Naive thymus-derived CD4-positive, alpha-beta T cell (primary cell): ENCODE results near the gene DAZL. TPM values are rescaled to one million over a fixed set of nuclear protein-coding genes. Genes with fewer than 3 reads are reported as not detected.
"Not testable (repeated sequence)": the region's sequence is repeated elsewhere in the genome, so short reads cannot be mapped to it uniquely, and the experiment has no call there.

ENCODE experiments used
- ATAC-seq: fragments of 150-1000 bp; cut with Tn5 transposase; 2 replicates; pipeline ENCODE4 v1.10.0; 2021; ENCODE audit warnings: mild to moderate bottlenecking, moderate library complexity
- CTCF ChIA-PET: fragments of 350-600 bp; sonication (Branson Sonifier 250); formaldehyde crosslinking; loops from one replicate; lab custom pipeline; 2021; ENCODE audit warnings: antibody characterized with exemption; lab: Charles Lee
- POLR2A ChIA-PET: fragments of 350-600 bp; sonication (Branson Sonifier 250); formaldehyde crosslinking; loops from one replicate; lab custom pipeline; 2021; ENCODE audit warnings: antibody characterized with exemption, inconsistent platforms; lab: Charles Lee
- DNase-seq, 9 donors: peaks; one replicate each; pipeline versions ENCODE4 v3.0.0 to v3.0.0-alpha.2; 2020 to 2022; ENCODE audit warnings: mixed read lengths in 1 of 9
- H3K27ac ChIP-seq: one replicate; pipeline ENCODE4 v1.7.0; 2013; ENCODE audit warnings: mild to moderate bottlenecking, low read depth, low read length, moderate library complexity
- H3K27me3 ChIP-seq, 2 donors: one replicate each; pipeline ENCODE4 v1.7.0; 2013; ENCODE audit warnings: low read length in 2 of 2, mild to moderate bottlenecking in 2 of 2, moderate library complexity in 2 of 2; ENCODE audit not compliant: control insufficient read depth in 2 of 2, insufficient read depth in 2 of 2
- H3K36me3 ChIP-seq, 3 experiments: 1 replicate in 2 of 3; 2 replicates in 1 of 3; pipeline ENCODE4 v1.7.0; 2013; ENCODE audit warnings: low read length in 3 of 3, mild to moderate bottlenecking in 3 of 3, moderate library complexity in 1 of 3; ENCODE audit not compliant: insufficient read depth in 3 of 3, control insufficient read depth in 2 of 3
- H3K4me1 ChIP-seq, 2 donors: one replicate each; pipeline ENCODE4 v1.7.0; 2013; ENCODE audit warnings: low read length in 2 of 2, mild to moderate bottlenecking in 2 of 2, moderate library complexity in 1 of 2; ENCODE audit not compliant: control insufficient read depth in 2 of 2, insufficient read depth in 2 of 2
- H3K4me3 ChIP-seq: 2 replicates; pipeline ENCODE4 v1.7.0; 2013; ENCODE audit warnings: mild to moderate bottlenecking, low read length
- H3K9me3 ChIP-seq, 3 experiments: 1 replicate in 2 of 3; 2 replicates in 1 of 3; pipeline ENCODE4 v1.7.0; 2013; ENCODE audit warnings: low read length in 3 of 3; ENCODE audit not compliant: control insufficient read depth in 2 of 3
- H3K27ac Mint-ChIP-seq, 9 donors: one replicate each; pipeline ENCODE4 v1.8.0; 2020 to 2022; ENCODE audit warnings: mixed read lengths in 9 of 9, mild to moderate bottlenecking in 8 of 9, moderate library complexity in 5 of 9, inconsistent platforms in 2 of 9
- H3K27me3 Mint-ChIP-seq, 5 donors: one replicate each; pipeline ENCODE4 v1.8.0; 2021 to 2022; ENCODE audit warnings: mixed read lengths in 5 of 5, mild to moderate bottlenecking in 1 of 5
- H3K36me3 Mint-ChIP-seq, 5 donors: one replicate each; pipeline ENCODE4 v1.8.0; 2020 to 2022; ENCODE audit warnings: mixed read lengths in 5 of 5, mild to moderate bottlenecking in 3 of 5, inconsistent platforms in 1 of 5
- H3K4me1 Mint-ChIP-seq, 7 donors: one replicate each; pipeline ENCODE4 v1.8.0; 2020 to 2022; ENCODE audit warnings: mixed read lengths in 7 of 7, mild to moderate bottlenecking in 3 of 7, inconsistent platforms in 1 of 7
- H3K4me3 Mint-ChIP-seq, 10 donors: one replicate each; pipeline ENCODE4 v1.8.0; 2020 to 2022; ENCODE audit warnings: mild to moderate bottlenecking in 10 of 10, mixed read lengths in 10 of 10, moderate library complexity in 6 of 10, inconsistent platforms in 2 of 10
- H3K9me3 Mint-ChIP-seq, 11 donors: one replicate each; pipeline ENCODE4 v1.8.0; 2020 to 2022; ENCODE audit warnings: mixed read lengths in 11 of 11, mild to moderate bottlenecking in 4 of 11, inconsistent platforms in 1 of 11, moderate library complexity in 1 of 11
- intact Hi-C, 2 donors: fragments of 100-400 bp; cut with micrococcal nuclease; formaldehyde crosslinking; loops; one replicate each; pipeline ENCODE4 v1.15.1; 2023
- polyA plus RNA-seq, 2 donors: library from polyadenylated mRNA; unstranded; fragments of 300-500 nt; fragmentation: Illumina TruSeq; gene quantifications; one replicate each; pipeline ENCODE4 v1.2.3, GENCODE V29; 2021
- total RNA-seq, 6 experiments: library from RNA in 5 of 6; stranded (reverse) in 5 of 6; gene quantifications; 1 replicate in 5 of 6; 2 replicates in 1 of 6; pipeline ENCODE4 v1.2.3 and lab custom pipeline; 2021 to 2026

The DAZL gene
- total and polyA plus RNA-seq, 7 experiments from 2014 or later = not detected

DNA sequence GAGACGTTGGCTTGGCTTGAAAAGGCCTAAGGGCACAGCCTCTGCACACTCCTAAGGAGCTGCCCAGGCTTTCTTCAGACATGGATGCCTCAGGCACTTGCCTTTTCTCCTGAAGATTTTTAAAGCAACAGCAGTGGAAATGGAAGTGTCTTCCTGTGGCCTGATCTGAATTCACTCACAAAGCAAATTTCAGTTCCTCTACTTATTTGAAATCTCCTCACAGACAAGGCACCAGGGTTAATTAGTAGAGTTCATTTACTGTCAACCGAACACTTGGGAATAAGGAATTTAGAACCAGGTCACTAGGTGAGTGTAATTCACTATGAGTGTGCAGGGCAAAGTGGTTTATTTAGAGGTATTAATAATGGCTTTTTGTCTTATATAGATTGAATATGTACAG lies 27.2 kb upstream of the DAZL start:
- H3K36me3 Mint-ChIP-seq = peaks cover 0 to 4% (median 0%) of the 10 kb centered on the region in 5 donors
- H3K9me3 Mint-ChIP-seq = peaks cover 0 to 7% (median 0%) of the 10 kb centered on the region in 11 donors
- peaks cover 0 to 18% (median 0%) of the 10 kb centered on the region in 5 donors for H3K27me3 Mint-ChIP-seq
- Histone ChIP-seq H3K27ac (no peak overlapping the region), H3K27me3 (no peaks in the 10 kb centered on the region), H3K9me3 (no peaks in the 10 kb centered on the region), H3K4me1 (no peaks in the 10 kb centered on the region), H3K36me3 (no peaks in the 10 kb centered on the region), H3K4me3 (no peak overlapping the region)
- H3K27ac Mint-ChIP-seq = no peak overlapping the region
- ChIA-PET POLR2A (no interaction called here), CTCF (no interaction called here)
- H3K4me3 Mint-ChIP-seq = no peak overlapping the region
- intact Hi-C loops = no loop called here
- ATAC-seq (no peak), DNase-seq (no peak)
- no peaks in the 10 kb centered on the region for H3K4me1 Mint-ChIP-seq

DNA sequence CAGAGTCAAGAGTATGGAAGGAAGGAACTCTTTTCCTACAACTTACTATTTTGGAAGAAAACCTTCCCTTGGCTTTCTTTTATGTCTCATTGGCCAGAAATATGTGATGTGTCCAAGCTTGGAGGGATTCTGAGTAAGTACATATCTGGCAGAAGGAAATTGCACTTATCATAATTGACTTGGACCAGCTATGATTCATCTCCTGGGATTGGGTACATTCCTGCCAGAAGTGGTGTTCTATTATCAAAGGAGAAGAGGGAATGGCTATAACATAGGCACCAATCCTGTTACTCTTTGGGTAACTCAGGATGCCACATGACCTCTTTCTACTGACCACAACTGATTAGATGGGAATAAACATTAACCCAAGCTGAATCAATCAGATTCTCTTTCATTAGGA lies 13.5 kb upstream of the DAZL start:
- intact Hi-C loops = no loop called here
- no peak overlapping the region for H3K4me3 ChIP-seq
- DNase-seq (no peak), ATAC-seq (no peak)
- no peaks in the 10 kb centered on the region for H3K4me1 ChIP-seq
- Mint-ChIP-seq H3K4me3 (no peak overlapping the region), H3K36me3 (peaks cover 0 to 21% (median 9%) of the 10 kb centered on the region in 5 donors), H3K4me1 (no peaks in the 10 kb centered on the region), H3K27me3 (peaks cover 0 to 16% (median 0%) of the 10 kb centered on the region in 5 donors), H3K27ac (no peak overlapping the region), H3K9me3 (peaks cover 0 to 34% (median 12%) of the 10 kb centered on the region in 11 donors)
- no peaks in the 10 kb centered on the region for H3K27me3 ChIP-seq
- ChIA-PET POLR2A (no interaction called here), CTCF (interaction anchor here (0.7 kb wide), 1 partner anchor 405 kb away, joined by 3 read pairs; no protein-coding TSS in a partner anchor)
- H3K9me3 ChIP-seq = no peaks in the 10 kb centered on the region
- H3K27ac ChIP-seq = no peak overlapping the region
- no peaks in the 10 kb centered on the region for H3K36me3 ChIP-seq

DNA sequence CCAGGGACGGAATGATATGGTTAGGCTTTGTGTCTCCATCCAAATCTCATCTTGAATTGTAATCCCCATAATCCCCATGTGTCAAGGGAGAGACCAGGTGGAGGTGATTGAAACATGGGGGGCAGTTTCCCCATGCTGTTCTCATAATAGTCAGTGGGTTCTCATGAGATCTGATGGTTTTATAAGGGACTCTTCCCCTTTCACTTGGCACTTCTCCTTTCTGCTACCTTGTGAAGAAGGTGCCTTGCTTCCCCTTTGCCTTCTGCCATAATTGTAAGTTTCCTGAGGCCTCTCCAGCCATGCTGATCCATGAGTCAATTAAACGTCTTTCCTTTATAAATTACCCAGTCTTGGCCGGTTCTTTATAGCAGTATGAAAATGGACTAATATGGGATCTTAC lies 11.9 kb upstream of the DAZL start:
- H3K4me1 Mint-ChIP-seq, H3K27ac ChIP-seq, H3K4me3 Mint-ChIP-seq, H3K27me3 Mint-ChIP-seq, H3K4me1 ChIP-seq, DNase-seq, CTCF ChIA-PET, H3K27ac Mint-ChIP-seq, H3K27me3 ChIP-seq, H3K36me3 ChIP-seq, ATAC-seq, intact Hi-C loops, H3K9me3 ChIP-seq, POLR2A ChIA-PET, H3K4me3 ChIP-seq: not testable (repeated sequence)
- Mint-ChIP-seq H3K9me3 (peaks cover 0 to 34% (median 11%) of the 10 kb centered on the region in 11 donors), H3K36me3 (peaks cover 0 to 21% (median 9%) of the 10 kb centered on the region in 5 donors)

DNA sequence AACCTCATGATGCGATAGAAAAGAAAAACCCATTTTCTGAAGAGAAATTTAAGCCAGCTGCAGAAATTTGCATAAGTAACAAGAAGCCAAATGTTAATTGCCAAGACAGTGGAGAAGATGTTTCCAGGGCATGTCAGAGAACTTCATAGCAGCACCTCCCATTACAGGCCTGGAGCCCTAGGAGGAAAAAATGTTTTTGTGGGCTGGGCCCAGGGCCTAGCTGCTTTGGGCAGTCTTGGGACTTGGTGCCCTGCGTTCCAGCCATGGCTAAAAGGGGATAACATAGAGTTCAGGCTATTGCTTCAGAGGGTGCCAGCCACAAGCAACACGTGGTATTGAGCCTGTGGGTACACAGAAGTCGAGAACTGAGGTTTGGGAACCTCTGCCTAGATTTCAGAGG lies 10.9 kb upstream of the DAZL start:
- Histone ChIP-seq H3K9me3 (no peaks in the 10 kb centered on the region), H3K27ac (no peak overlapping the region), H3K4me3 (no peak overlapping the region), H3K27me3 (no peaks in the 10 kb centered on the region), H3K36me3 (no peaks in the 10 kb centered on the region), H3K4me1 (no peaks in the 10 kb centered on the region)
- Mint-ChIP-seq H3K36me3 (peaks cover 0 to 21% (median 9%) of the 10 kb centered on the region in 5 donors), H3K27me3 (peaks cover 0 to 14% (median 0%) of the 10 kb centered on the region in 5 donors), H3K4me3 (no peak overlapping the region), H3K4me1 (no peaks in the 10 kb centered on the region), H3K9me3 (peaks cover 0 to 34% (median 11%) of the 10 kb centered on the region in 11 donors), H3K27ac (no peak overlapping the region)
- POLR2A ChIA-PET = no interaction called here
- intact Hi-C loops = no loop called here
- DNase-seq (no peak), ATAC-seq (no peak)
- CTCF ChIA-PET = no interaction called here

DNA sequence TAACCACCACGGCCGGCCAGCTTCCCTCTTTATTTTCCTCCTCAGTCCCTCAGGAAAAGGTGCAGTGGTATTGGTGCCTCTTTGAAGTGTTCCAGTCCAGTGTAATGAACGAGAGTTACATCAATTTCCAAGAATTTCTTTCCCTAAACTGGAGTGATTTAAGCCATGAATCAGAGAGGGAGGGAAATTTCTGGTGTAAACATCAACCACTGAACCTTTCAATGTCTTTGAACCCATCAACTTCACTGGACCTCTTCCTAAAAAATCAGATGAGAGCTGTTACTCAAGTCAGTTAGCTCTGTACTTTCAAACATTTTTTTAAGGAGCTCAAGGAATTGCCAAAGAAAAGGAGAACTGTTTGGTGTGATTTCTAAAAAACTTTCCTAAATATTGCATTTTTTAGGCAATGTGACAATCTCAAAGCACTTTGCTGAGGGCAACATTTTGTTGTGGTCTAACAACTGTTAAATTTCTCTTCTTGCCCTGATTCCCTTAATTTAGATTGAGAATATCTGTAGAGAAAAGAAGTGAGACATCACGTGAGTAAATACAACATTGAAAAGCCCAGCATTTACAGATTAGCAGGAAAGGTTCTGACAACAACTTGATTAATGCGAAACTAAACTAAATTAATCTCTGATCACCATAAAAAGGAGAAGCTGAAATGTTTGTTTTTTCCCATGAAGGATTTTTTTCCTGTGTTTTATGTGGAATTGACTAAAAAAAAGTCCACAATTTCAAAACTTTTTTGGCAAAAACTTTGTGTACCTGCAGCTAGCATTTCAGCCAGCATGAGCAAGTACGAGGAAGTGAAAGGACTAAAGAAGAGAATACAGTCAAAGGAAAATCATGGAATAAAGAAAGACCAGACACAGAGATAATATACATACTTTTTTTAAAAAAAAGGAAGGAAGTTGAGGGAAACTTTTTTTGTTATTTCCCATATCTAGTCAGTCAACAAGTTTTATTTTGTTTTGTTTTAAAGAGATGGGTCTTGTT lies 9.1 kb upstream of the DAZL start:
- no peaks in the 10 kb centered on the region for H3K4me1 ChIP-seq
- peak overlapping the region in 1 of 9 donors; percentile 53 for H3K27ac Mint-ChIP-seq
- no peaks in the 10 kb centered on the region for H3K4me1 Mint-ChIP-seq
- peaks cover 0 to 21% (median 9%) of the 10 kb centered on the region in 5 donors for H3K36me3 Mint-ChIP-seq
- H3K4me3 Mint-ChIP-seq = no peak overlapping the region
- H3K27me3 ChIP-seq = no peaks in the 10 kb centered on the region
- ChIA-PET CTCF (no interaction called here), POLR2A (no interaction called here)
- no peak overlapping the region for H3K4me3 ChIP-seq
- DNase-seq (no peak), ATAC-seq (no peak)
- no peak overlapping the region for H3K27ac ChIP-seq
- no peaks in the 10 kb centered on the region for H3K9me3 ChIP-seq
- intact Hi-C loops = no loop called here
- H3K36me3 ChIP-seq = no peaks in the 10 kb centered on the region
- H3K9me3 Mint-ChIP-seq = peaks cover 0 to 34% (median 11%) of the 10 kb centered on the region in 11 donors
- H3K27me3 Mint-ChIP-seq = peaks cover 0 to 15% (median 0%) of the 10 kb centered on the region in 5 donors

DNA sequence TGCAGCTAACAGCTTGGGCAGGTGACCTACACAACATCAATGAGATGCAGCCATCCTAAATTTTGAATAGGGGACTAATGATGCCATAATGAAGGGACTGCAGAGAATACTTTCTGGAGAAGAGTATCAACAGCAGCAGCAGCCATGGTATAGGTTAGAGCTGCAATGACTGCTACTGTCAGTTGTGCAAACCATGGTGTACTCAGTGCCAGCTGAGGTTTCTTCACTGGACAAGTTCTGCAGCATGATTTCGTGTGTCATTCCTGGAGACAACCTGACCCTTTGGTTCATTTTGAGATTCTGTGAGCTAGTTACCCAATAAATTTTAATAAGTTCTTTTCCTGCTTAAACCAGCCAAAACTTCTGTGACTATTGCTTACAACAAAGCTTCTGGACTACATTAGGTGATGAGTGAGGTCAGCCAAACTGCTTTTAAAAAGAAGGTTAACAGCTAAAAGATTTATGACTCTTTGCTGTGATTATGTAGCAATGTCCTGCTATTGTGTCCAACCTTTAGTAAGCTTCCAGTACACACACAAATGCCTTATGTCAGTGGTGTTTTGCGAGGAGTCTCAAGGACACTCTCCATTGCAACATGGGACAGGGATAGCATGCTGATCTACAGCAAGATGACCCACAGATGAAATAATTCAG lies 4.8 kb upstream of the DAZL start:
- no peaks in the 10 kb centered on the region for H3K36me3 Mint-ChIP-seq
- ATAC-seq (no peak), DNase-seq (no peak)
- intact Hi-C loops = no loop called here
- no peaks in the 10 kb centered on the region for H3K4me1 Mint-ChIP-seq
- H3K4me1 ChIP-seq = no peaks in the 10 kb centered on the region
- no peak overlapping the region for H3K27ac Mint-ChIP-seq
- H3K9me3 ChIP-seq = no peaks in the 10 kb centered on the region
- peaks cover 0 to 7% (median 0%) of the 10 kb centered on the region in 11 donors for H3K9me3 Mint-ChIP-seq
- no peaks in the 10 kb centered on the region for H3K27me3 ChIP-seq
- ChIA-PET POLR2A (no interaction called here), CTCF (interaction anchor here (0.7 to 1.9 kb wide), 4 partner anchors 9 to 21 kb away, joined by 3 to 6 read pairs (median 4); no protein-coding TSS in a partner anchor)
- no peak overlapping the region for H3K4me3 Mint-ChIP-seq
- peaks cover 0 to 14% (median 0%) of the 10 kb centered on the region in 5 donors for H3K27me3 Mint-ChIP-seq
- no peak overlapping the region for H3K27ac ChIP-seq
- no peaks in the 10 kb centered on the region for H3K36me3 ChIP-seq
- no peak overlapping the region for H3K4me3 ChIP-seq
